H9 (cell line): ENCODE results near the gene ADAMTS6. TPM values are rescaled to one million over a fixed set of nuclear protein-coding genes. Genes with fewer than 3 reads are reported as not detected.

Experiments
- DNase-seq: peaks from one replicate; pipeline ENCODE4 v3.0.0-alpha.2; 2017
- H2AFZ ChIP-seq: one replicate; pipeline ENCODE4 v1.6.1; 2013; ENCODE audit warnings: mild to moderate bottlenecking, low read length, control low read depth, moderate library complexity
- H2AK5ac ChIP-seq: 2 replicates; pipeline ENCODE4 v1.6.1; 2013; ENCODE audit warnings: low read length, control low read depth, mixed read lengths; ENCODE audit not compliant: insufficient read length
- H2BK120ac ChIP-seq: one replicate; pipeline ENCODE4 v1.6.1; 2013; ENCODE audit warnings: low read depth, mild to moderate bottlenecking, low read length, control low read depth, inconsistent platforms; ENCODE audit not compliant: poor library complexity, severe bottlenecking
- H2BK12ac ChIP-seq: 2 replicates; pipeline ENCODE4 v1.6.1; 2013; ENCODE audit warnings: low read length, control low read depth, mixed read lengths, low read depth; ENCODE audit not compliant: insufficient read length
- H2BK15ac ChIP-seq: 2 replicates; pipeline ENCODE4 v1.6.1; 2013; ENCODE audit warnings: low read depth, low read length, control low read depth
- H2BK20ac ChIP-seq: one replicate; pipeline ENCODE4 v1.6.1; 2013; ENCODE audit warnings: low read depth, mild to moderate bottlenecking, low read length, control low read depth, inconsistent platforms; ENCODE audit not compliant: poor library complexity, severe bottlenecking
- H2BK5ac ChIP-seq: 2 replicates; pipeline ENCODE4 v1.6.1; 2013; ENCODE audit warnings: low read length, control low read depth, mixed read lengths; ENCODE audit not compliant: insufficient read length
- H3K14ac ChIP-seq: 2 replicates; pipeline ENCODE4 v1.6.1; 2013; ENCODE audit warnings: low read length, control low read depth; ENCODE audit not compliant: insufficient read depth
- H3K18ac ChIP-seq: 2 replicates; pipeline ENCODE4 v1.6.1; 2013; ENCODE audit warnings: low read depth, mild to moderate bottlenecking, mixed read lengths, low read length, control low read depth; ENCODE audit not compliant: insufficient read length
- H3K23ac ChIP-seq: 2 replicates; pipeline ENCODE4 v1.6.1; 2013; ENCODE audit warnings: low read length, control low read depth, mixed read lengths, low read depth; ENCODE audit not compliant: insufficient read length
- H3K23me2 ChIP-seq: 2 replicates; pipeline ENCODE4 v1.6.1; 2013; ENCODE audit warnings: low read depth, mild to moderate bottlenecking, mixed read lengths, low read length, control low read depth; ENCODE audit not compliant: insufficient read length, poor library complexity, severe bottlenecking
- H3K27ac ChIP-seq: 2 replicates; pipeline ENCODE4 v1.5.1; 2013; ENCODE audit warnings: low read length, control low read depth, mixed read lengths, low read depth; ENCODE audit not compliant: insufficient read length
- H3K27me3 ChIP-seq: 2 replicates; pipeline ENCODE4 v1.6.1; 2013; ENCODE audit warnings: low read length, control low read depth, inconsistent platforms; ENCODE audit not compliant: insufficient read depth
- H3K4ac ChIP-seq: 2 replicates; pipeline ENCODE4 v1.6.1; 2013; ENCODE audit warnings: low read depth, mild to moderate bottlenecking, control low read depth, inconsistent platforms, low read length, moderate library complexity
- H3K4me1 ChIP-seq: 2 replicates; pipeline ENCODE4 v1.6.1; 2013; ENCODE audit warnings: low read length, control low read depth, inconsistent platforms; ENCODE audit not compliant: insufficient read depth
- H3K4me2 ChIP-seq: 2 replicates; pipeline ENCODE4 v1.6.1; 2013; ENCODE audit warnings: low read length, control low read depth, mixed read lengths; ENCODE audit not compliant: insufficient read length, insufficient read depth
- H3K56ac ChIP-seq: 2 replicates; pipeline ENCODE4 v1.6.1; 2013; ENCODE audit warnings: low read depth, mild to moderate bottlenecking, mixed read lengths, low read length, control low read depth; ENCODE audit not compliant: insufficient read length
- H3K79me1 ChIP-seq: 2 replicates; pipeline ENCODE4 v1.6.1; 2013; ENCODE audit warnings: low read depth, mild to moderate bottlenecking, moderate library complexity, low read length, control low read depth, inconsistent platforms; ENCODE audit not compliant: insufficient read depth, poor library complexity, severe bottlenecking
- H3K79me2 ChIP-seq: 2 replicates; pipeline ENCODE4 v1.6.1; 2013; ENCODE audit warnings: low read length, control low read depth, inconsistent platforms; ENCODE audit not compliant: insufficient read depth
- H3K9ac ChIP-seq: 2 replicates; pipeline ENCODE4 v1.6.1; 2013; ENCODE audit warnings: low read length, control low read depth, mixed read lengths; ENCODE audit not compliant: insufficient read length; ENCODE audit errors: extremely low read depth
- H3K9me3 ChIP-seq: one replicate; pipeline ENCODE4 v1.6.1; 2013; ENCODE audit warnings: low read depth, low read length, inconsistent platforms; ENCODE audit not compliant: control insufficient read depth
- H3T11ph ChIP-seq: one replicate; pipeline ENCODE4 v1.6.1; 2013; ENCODE audit warnings: mild to moderate bottlenecking, low read length, control low read depth, inconsistent platforms
- H4K20me1 ChIP-seq: one replicate; pipeline ENCODE4 v1.6.1; 2013; ENCODE audit not compliant: control insufficient read depth, insufficient read length, insufficient read depth
- H4K5ac ChIP-seq: 2 replicates; pipeline ENCODE4 v1.6.1; 2013; ENCODE audit warnings: low read depth, mild to moderate bottlenecking, mixed read lengths, low read length, control low read depth; ENCODE audit not compliant: insufficient read length
- H4K8ac ChIP-seq: replicated peaks from 2 replicates; pipeline ENCODE4 v1.6.1; 2013; ENCODE audit warnings: low read length, control low read depth, mixed read lengths, low read depth; ENCODE audit not compliant: insufficient read length
- H4K91ac ChIP-seq: 2 replicates; pipeline ENCODE4 v1.6.1; 2013; ENCODE audit warnings: low read depth, mild to moderate bottlenecking, moderate library complexity, mixed read lengths, low read length, control low read depth; ENCODE audit not compliant: insufficient read length
- H3K27ac Mint-ChIP-seq, 3 experiments: 2 replicates in 2 of 3; 3 replicates in 1 of 3; pipeline ENCODE4 v1.8.0; 2020 to 2021; ENCODE audit warnings: mixed read lengths in 3 of 3, mild to moderate bottlenecking in 1 of 3, moderate library complexity in 1 of 3
- H3K27me3 Mint-ChIP-seq: 2 replicates; pipeline ENCODE4 v1.8.0; 2021; ENCODE audit warnings: low read depth, mild to moderate bottlenecking, moderate library complexity, mixed read lengths
- H3K36me3 Mint-ChIP-seq, 3 experiments: 2 replicates in 2 of 3; 3 replicates in 1 of 3; pipeline ENCODE4 v1.8.0; 2020 to 2021; ENCODE audit warnings: low read depth in 3 of 3, mixed read lengths in 3 of 3; ENCODE audit not compliant: insufficient read depth in 1 of 3
- H3K4me1 Mint-ChIP-seq, 2 experiments: 2 replicates each; pipeline ENCODE4 v1.8.0; 2020; ENCODE audit warnings: mixed read lengths in 2 of 2
- H3K4me3 Mint-ChIP-seq, 2 experiments: 2 replicates in 1 of 2; 3 replicates in 1 of 2; pipeline ENCODE4 v1.8.0; 2020 to 2021; ENCODE audit warnings: mild to moderate bottlenecking in 2 of 2, mixed read lengths in 2 of 2, moderate library complexity in 1 of 2
- H3K9me3 Mint-ChIP-seq, 2 experiments: 2 replicates in 1 of 2; 3 replicates in 1 of 2; pipeline ENCODE4 v1.8.0; 2020; ENCODE audit warnings: mild to moderate bottlenecking in 2 of 2, mixed read lengths in 2 of 2, moderate library complexity in 1 of 2
- CTCF ChIP-seq: fragments of 200-600 bp; sonication (generic); conservative IDR thresholded peaks from 3 replicates; pipeline ENCODE4 v1.8.0; 2021; ENCODE audit warnings: antibody characterized with exemption, mild to moderate bottlenecking
- WGBS: extraction: QIAGEN DNeasy Blood & Tissue Kit; methylation state at CpG from one replicate; pipeline ENCODE4 v1.1.7; 2013; ENCODE audit warnings: missing lambda C conversion rate, low lambda C conversion rate, mixed read lengths; ENCODE audit not compliant: insufficient read length; ENCODE audit errors: extremely low coverage; 5-methylcytosine and 5-hydroxymethylcytosine counted together
- total RNA-seq: library from RNA; stranded (reverse); gene quantifications from 2 replicates; pipeline ENCODE4 v1.2.1, GENCODE V29; 2021

The ADAMTS6 gene
- total RNA-seq, 1 experiment from 2014 or later, result 0.33 TPM

GRCh38 chr5:65190328-65191053 is 291.2 kb downstream of the ADAMTS6 start:
- Mint-ChIP-seq H3K4me1 (no peaks in the 10 kb centered on the region), H3K27me3 (no peaks in the 10 kb centered on the region), H3K36me3 (no peaks in the 10 kb centered on the region; a peak in 1 of 7 replicates), H3K9me3 (no peaks in the 10 kb centered on the region), H3K27ac (no peak overlapping the region), H3K4me3 (no peak overlapping the region)
- H3K9me3 ChIP-seq, result no peaks in the 10 kb centered on the region
- H3K4me2 ChIP-seq, result no peak overlapping the region
- no peaks in the 10 kb centered on the region for H3K23me2 ChIP-seq
- no peak overlapping the region for H3K27ac ChIP-seq
- H3K23ac ChIP-seq, result no peak overlapping the region
- H2BK12ac ChIP-seq, result no peak overlapping the region
- no peak overlapping the region for H2BK20ac ChIP-seq
- no peak overlapping the region for H2BK15ac ChIP-seq
- no peak overlapping the region for H3K56ac ChIP-seq
- WGBS, result no CpG with 5 or more reads among the region's 3 CpGs
- no peak overlapping the region for H4K8ac ChIP-seq
- H4K91ac ChIP-seq, result no peak overlapping the region
- no peaks in the 10 kb centered on the region for H3K79me2 ChIP-seq
- no peak overlapping the region for H3K18ac ChIP-seq
- H3K4me1 ChIP-seq, result no peaks in the 10 kb centered on the region
- no peak overlapping the region for H2AK5ac ChIP-seq
- H3K4ac ChIP-seq, result no peak overlapping the region
- no peak overlapping the region for H3K14ac ChIP-seq
- no peak for DNase-seq
- no peak overlapping the region for H2AFZ ChIP-seq
- H3K79me1 ChIP-seq, result no peaks in the 10 kb centered on the region
- no peak overlapping the region for H2BK5ac ChIP-seq
- no peaks in the 10 kb centered on the region for H4K20me1 ChIP-seq
- H4K5ac ChIP-seq, result no peak overlapping the region
- no peak overlapping the region for H3K9ac ChIP-seq
- no peak overlapping the region for H3T11ph ChIP-seq
- no peak overlapping the region for H2BK120ac ChIP-seq
- TF ChIP-seq CTCF, result no peak
- H3K27me3 ChIP-seq, result no peaks in the 10 kb centered on the region
